Body of pancreas (tissue), 4 donors: Measurements from ENCODE around the gene DIS3L2. TPM values are rescaled to one million over a fixed set of nuclear protein-coding genes. Genes with fewer than 3 reads are reported as not detected.

Source experiments
- ATAC-seq: fragments of 150-250 bp; one replicate; pipeline ENCODE4 v1.9.1; 2016
- DNase-seq, 4 donors: peaks; one replicate each; pipeline ENCODE4 v3.0.0-alpha.2; 2019
- H3K27ac ChIP-seq, 4 donors: fragments of 200-600 bp; sonication (generic); 1 replicate in 3 of 4; 2 replicates in 1 of 4; pipeline versions ENCODE4 v1.5.1 to v1.6.1; 2016 to 2019; ENCODE audit warnings: mild to moderate bottlenecking in 1 of 4, mixed read lengths in 1 of 4, moderate library complexity in 1 of 4
- H3K27me3 ChIP-seq, 2 donors: fragments of 200-600 bp; sonication (generic); one replicate each; pipeline ENCODE4 v1.6.0; 2016; ENCODE audit warnings: mild to moderate bottlenecking in 1 of 2
- H3K36me3 ChIP-seq, 2 donors: fragments of 200-600 bp; sonication (generic); replicated peaks in 1 of 2; 2 replicates each; pipeline ENCODE4 v1.5.1; 2016; ENCODE audit warnings: low read depth in 2 of 2; ENCODE audit not compliant: insufficient read depth in 1 of 2
- H3K4me1 ChIP-seq: fragments of 200-600 bp; sonication (generic); one replicate; pipeline ENCODE4 v1.6.0; 2016
- H3K4me3 ChIP-seq, 2 donors: fragments of 200-600 bp; sonication (generic); 1 replicate in 1 of 2; 2 replicates in 1 of 2; pipeline ENCODE4 v1.5.1; 2016 to 2019
- H3K9me3 ChIP-seq, 3 donors: fragments of 200-600 bp; sonication (generic); 1 replicate in 2 of 3; 2 replicates in 1 of 3; pipeline ENCODE4 v1.5.1; 2016
- CTCF ChIP-seq, 7 experiments: fragments of 450-650 bp in 4 of 7; fragments of 200-600 bp in 3 of 7; sonication (generic) in 3 of 7; IDR thresholded peaks; one replicate each; pipeline ENCODE4 v1.5.1; 2016 to 2019; ENCODE audit warnings: antibody characterized with exemption in 7 of 7
- POLR2A ChIP-seq, 3 donors: fragments of 450-650 bp; IDR thresholded peaks; one replicate each; pipeline ENCODE4 v1.6.1; 2016; ENCODE audit warnings: antibody characterized with exemption in 3 of 3, mild to moderate bottlenecking in 2 of 3
- WGBS, 2 donors: methylation state at CpG; one replicate each; pipeline ENCODE4 v1.1.5; 2017; 5-methylcytosine and 5-hydroxymethylcytosine counted together
- intact Hi-C: fragments of 100-400 bp; cut with DNase I; formaldehyde crosslinking; loops from one replicate; pipeline ENCODE4 v1.15.1; 2023
- total RNA-seq, 2 donors: library from RNA; depleted of rRNA; stranded (reverse); fragments of >200 nt; gene quantifications; one replicate each; pipeline ENCODE4 v1.1.0, GENCODE V29; 2016

The DIS3L2 gene
- total RNA-seq, 2 donors from 2014 or later: 27.8 to 113 TPM

DNA sequence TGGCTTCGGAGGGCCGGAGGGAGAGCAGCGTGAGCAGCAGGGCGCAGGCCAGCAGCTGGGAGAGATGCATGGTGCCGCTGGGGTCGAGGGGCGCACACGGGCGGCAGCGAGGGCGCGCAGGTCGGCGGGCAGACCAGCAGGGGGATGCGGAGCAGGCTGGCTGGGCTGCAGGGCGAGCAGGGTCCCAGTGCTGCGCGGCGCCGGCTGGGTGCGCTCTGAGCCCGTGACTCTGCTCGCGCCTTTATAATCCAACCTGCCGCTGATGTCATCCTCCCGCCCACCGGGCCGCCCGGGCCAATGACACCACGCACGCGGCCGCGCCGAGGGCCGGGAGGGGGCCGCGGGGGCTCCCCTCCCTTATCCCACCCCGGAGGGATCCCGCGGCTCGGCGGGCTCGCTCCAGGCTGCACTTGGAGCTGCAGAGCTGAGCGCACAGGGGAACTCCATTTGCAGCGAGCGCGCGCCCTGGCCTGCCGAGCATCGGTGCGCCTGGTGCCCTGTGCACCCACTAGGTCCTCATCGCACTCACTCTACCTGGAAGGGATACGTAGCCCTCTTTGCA, 35.3 kb upstream of the DIS3L2 start, which contains the start of gene NPPC:
Gene NPPC, minus strand, starts transcription at position 217 of the 562 bp plus-strand sequence. Its CDS starts 147 bp downstream, at position 70.
- ATAC-seq: peak; percentile 28

DNA sequence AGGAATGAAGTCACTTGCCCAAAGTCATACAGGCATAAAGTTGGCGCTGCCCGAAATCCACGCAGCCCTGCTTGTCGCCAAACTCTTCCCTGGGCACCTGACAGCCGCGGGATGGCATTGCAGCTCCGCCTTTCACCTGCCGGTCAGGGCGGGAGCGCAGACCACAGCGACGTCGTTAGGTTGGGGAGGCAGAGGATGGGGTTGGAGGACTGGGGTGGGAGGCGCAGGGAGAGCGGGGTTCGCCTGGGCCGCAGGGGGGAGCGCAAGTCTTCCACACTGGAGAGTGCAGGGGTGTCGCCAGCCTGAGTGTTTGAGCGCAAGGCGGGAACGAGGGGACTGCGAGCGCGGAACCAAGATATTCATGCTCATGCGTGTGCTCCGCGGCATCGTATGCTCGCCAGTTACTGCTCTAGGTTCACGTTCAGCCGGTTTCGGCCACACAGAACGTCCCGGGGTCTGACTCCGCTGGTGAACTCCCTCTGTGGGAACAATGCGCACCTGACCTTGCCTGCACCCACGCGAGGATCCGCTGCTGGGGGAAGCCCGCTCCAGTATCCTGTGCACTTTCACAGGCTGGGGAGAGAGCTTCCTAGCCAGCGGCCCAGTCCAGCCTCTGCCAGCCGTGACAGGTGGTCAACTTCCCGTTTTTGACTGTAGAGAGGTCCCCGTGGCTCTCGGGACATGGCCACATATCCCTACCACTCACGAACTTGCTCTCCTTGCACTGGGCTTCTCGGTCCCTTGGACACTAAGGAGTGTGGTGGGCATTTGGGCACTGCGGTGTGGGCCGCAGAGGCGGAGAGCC, 34.5 kb upstream of the DIS3L2 start:
- H3K9me3 ChIP-seq: no peaks in the 10 kb centered on the region
- H3K4me3 ChIP-seq: no peak overlapping the region
- 6 to 14% methylated on average over 16 to 51 of the region's 51 CpGs for WGBS, 2 donors
- H3K27me3 ChIP-seq: peaks cover 0 to 25% of the 10 kb centered on the region in 2 donors
- ATAC-seq (no peak), DNase-seq (peak in 1 of 4 donors; percentile 30)
- TF ChIP-seq POLR2A (IDR thresholded peaks at IDR 0.05): no peak
- peak in 1 of 7 experiments; percentile 7 for TF ChIP-seq CTCF (IDR thresholded peaks at IDR 0.05)
- peaks cover 26% of the 10 kb centered on the region for H3K4me1 ChIP-seq
- intact Hi-C loops: loop anchor here (5.0 to 10.0 kb wide), 2 partner anchors 400 to 508 kb away; no protein-coding TSS in a partner anchor
- H3K36me3 ChIP-seq: no peaks in the 10 kb centered on the region
- H3K27ac ChIP-seq: no peak overlapping the region

More for the DNA sequence above, 35.3 kb upstream of the DIS3L2 start, which contains the start of gene NPPC:
- WGBS, 2 donors: 1% methylated on average over 44 of the region's 54 CpGs; no CpG with 5 or more reads in 1 of the 2 donors
- H3K27me3 ChIP-seq: peaks cover 0 to 25% of the 10 kb centered on the region in 2 donors
- peak in 1 of 3 donors; percentile 11 for TF ChIP-seq POLR2A (IDR thresholded peaks at IDR 0.05)
- TF ChIP-seq CTCF (IDR thresholded peaks at IDR 0.05): peak in 2 of 7 experiments; percentile 19 to 45
- no peaks in the 10 kb centered on the region for H3K36me3 ChIP-seq
- DNase-seq: peak in 3 of 4 donors; percentile 27 to 67 (median 33)
- H3K4me3 ChIP-seq: peak within 1 kb of the TSS; percentile 6 to 25
- peaks cover 26% of the 10 kb centered on the region for H3K4me1 ChIP-seq
- no peaks in the 10 kb centered on the region for H3K9me3 ChIP-seq
- no peak within 1 kb of the TSS for H3K27ac ChIP-seq
- intact Hi-C loops: loop anchor here (5.0 to 10.0 kb wide), 2 partner anchors 401 to 509 kb away; no protein-coding TSS in a partner anchor

GRCh38 chr2:231927566-231927890, 34.0 kb upstream of the DIS3L2 start:
- Histone ChIP-seq H3K27ac (no peak overlapping the region), H3K27me3 (peaks cover 0 to 25% of the 10 kb centered on the region in 2 donors), H3K9me3 (no peaks in the 10 kb centered on the region), H3K4me1 (peaks cover 26% of the 10 kb centered on the region), H3K4me3 (no peak overlapping the region), H3K36me3 (no peaks in the 10 kb centered on the region)
- intact Hi-C loops: loop anchor here (5.0 to 10.0 kb wide), 2 partner anchors 400 to 507 kb away; no protein-coding TSS in a partner anchor
- ATAC-seq: no peak
- TF ChIP-seq CTCF (IDR thresholded peaks at IDR 0.05): no peak
- TF ChIP-seq POLR2A (IDR thresholded peaks at IDR 0.05): no peak
- 45 to 60% methylated on average over 10 of the region's 10 CpGs for WGBS, 2 donors
- no peak for DNase-seq

DNA sequence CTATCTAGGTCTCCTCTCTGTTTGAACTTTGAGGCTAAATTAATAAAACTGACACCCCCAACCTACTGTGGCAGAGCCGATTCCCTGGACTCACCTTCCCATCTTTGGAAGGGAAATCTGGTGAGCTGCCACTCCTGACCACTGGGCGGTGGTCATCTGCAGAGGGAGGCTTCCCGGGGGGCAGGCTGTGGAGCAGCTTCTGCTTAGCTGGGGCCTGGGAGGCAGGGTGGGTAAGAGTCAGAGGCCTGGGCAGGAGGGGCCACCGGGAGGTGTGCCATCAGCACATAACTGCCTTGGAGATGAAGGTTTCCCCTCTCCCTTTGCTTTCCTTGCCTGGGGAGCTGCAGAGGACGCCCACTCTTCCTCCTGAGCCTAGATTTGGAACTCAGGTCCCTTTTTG, 33.0 kb upstream of the DIS3L2 start:
- Histone ChIP-seq H3K4me3 (no peak overlapping the region), H3K27me3 (peaks cover 0 to 25% of the 10 kb centered on the region in 2 donors), H3K9me3 (no peaks in the 10 kb centered on the region), H3K4me1 (peaks cover 26% of the 10 kb centered on the region), H3K36me3 (no peaks in the 10 kb centered on the region), H3K27ac (no peak overlapping the region)
- 62 to 79% methylated on average over 4 to 5 of the region's 5 CpGs for WGBS, 2 donors
- DNase-seq (no peak), ATAC-seq (no peak)
- no peak for TF ChIP-seq CTCF (IDR thresholded peaks at IDR 0.05)
- no peak for TF ChIP-seq POLR2A (IDR thresholded peaks at IDR 0.05)
- intact Hi-C loops: loop anchor here (5.0 to 10.0 kb wide), 2 partner anchors 399 to 506 kb away; no protein-coding TSS in a partner anchor
